Neural crest cell (in vitro differentiated cells): Measurements from ENCODE around the gene CLEC19A. TPM values are rescaled to one million over a fixed set of nuclear protein-coding genes. Genes with fewer than 3 reads are reported as not detected.
A peak's percentile ranks its signal among the peaks of the same experiment; 100 is the strongest.

Experiments used
- DNase-seq: peaks from one replicate; pipeline ENCODE4 v3.0.0; 2021; ENCODE audit warnings: low read depth, mixed read lengths, low spot score
- H3K27ac Mint-ChIP-seq: one replicate; pipeline ENCODE4 v1.8.0; 2021; ENCODE audit warnings: mild to moderate bottlenecking, mixed read lengths; ENCODE audit not compliant: unreplicated experiment
- H3K27me3 Mint-ChIP-seq: 2 replicates; pipeline ENCODE4 v1.8.0; 2021; ENCODE audit warnings: low read depth, mild to moderate bottlenecking, mixed read lengths
- H3K36me3 Mint-ChIP-seq: 2 replicates; pipeline ENCODE4 v1.8.0; 2021; ENCODE audit warnings: low read depth, mild to moderate bottlenecking, mixed read lengths
- H3K4me1 Mint-ChIP-seq: 2 replicates; pipeline ENCODE4 v1.8.0; 2021; ENCODE audit warnings: mixed read lengths
- H3K4me3 Mint-ChIP-seq: one replicate; pipeline ENCODE4 v1.8.0; 2021; ENCODE audit warnings: mild to moderate bottlenecking, mixed read lengths
- H3K9me3 Mint-ChIP-seq: 2 replicates; pipeline ENCODE4 v1.8.0; 2021; ENCODE audit warnings: mixed read lengths
- total RNA-seq: library from RNA; stranded (reverse); gene quantifications from 2 replicates; pipeline ENCODE4 v1.2.1, GENCODE V29; 2021
- TF ChIP-seq, protein P1 (sequence below): fragments of 200-600 bp; sonication (generic); conservative IDR thresholded peaks from 2 replicates; pipeline ENCODE4 v1.5.0; 2021; ENCODE audit warnings: antibody characterized with exemption, mild to moderate bottlenecking

CLEC19A gene
- total RNA-seq, 1 donor from 2014 or later, result not detected

DNA sequence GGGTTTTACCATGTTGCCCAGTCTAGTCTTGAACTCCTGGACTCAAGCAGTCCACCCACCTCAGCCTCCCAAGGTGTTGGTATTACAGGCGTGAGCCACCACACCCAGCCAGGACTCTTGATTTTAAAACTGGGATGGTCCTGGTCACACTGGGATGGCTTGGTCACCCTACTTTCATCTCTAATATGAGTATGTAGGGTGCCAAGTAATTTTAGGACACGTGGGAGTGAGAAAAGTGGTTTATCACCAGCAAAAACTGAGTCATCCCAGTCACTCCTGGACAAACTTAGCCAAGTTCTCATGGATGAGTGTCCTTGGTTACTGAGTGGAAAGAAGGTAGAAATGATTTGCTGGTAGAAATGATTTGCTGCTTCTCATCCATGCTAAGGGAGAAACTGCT, 9.9 kb downstream of the CLEC19A start:
- Mint-ChIP-seq H3K36me3 (no peaks in the 10 kb centered on the region), H3K4me3 (no peak overlapping the region), H3K4me1 (peaks cover 37% of the 10 kb centered on the region), H3K9me3 (no peaks in the 10 kb centered on the region), H3K27ac (no peak overlapping the region), H3K27me3 (peaks cover 5% of the 10 kb centered on the region)
- TF ChIP-seq, protein P1, sequence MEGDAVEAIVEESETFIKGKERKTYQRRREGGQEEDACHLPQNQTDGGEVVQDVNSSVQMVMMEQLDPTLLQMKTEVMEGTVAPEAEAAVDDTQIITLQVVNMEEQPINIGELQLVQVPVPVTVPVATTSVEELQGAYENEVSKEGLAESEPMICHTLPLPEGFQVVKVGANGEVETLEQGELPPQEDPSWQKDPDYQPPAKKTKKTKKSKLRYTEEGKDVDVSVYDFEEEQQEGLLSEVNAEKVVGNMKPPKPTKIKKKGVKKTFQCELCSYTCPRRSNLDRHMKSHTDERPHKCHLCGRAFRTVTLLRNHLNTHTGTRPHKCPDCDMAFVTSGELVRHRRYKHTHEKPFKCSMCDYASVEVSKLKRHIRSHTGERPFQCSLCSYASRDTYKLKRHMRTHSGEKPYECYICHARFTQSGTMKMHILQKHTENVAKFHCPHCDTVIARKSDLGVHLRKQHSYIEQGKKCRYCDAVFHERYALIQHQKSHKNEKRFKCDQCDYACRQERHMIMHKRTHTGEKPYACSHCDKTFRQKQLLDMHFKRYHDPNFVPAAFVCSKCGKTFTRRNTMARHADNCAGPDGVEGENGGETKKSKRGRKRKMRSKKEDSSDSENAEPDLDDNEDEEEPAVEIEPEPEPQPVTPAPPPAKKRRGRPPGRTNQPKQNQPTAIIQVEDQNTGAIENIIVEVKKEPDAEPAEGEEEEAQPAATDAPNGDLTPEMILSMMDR, result no peak
- no peak for DNase-seq

DNA sequence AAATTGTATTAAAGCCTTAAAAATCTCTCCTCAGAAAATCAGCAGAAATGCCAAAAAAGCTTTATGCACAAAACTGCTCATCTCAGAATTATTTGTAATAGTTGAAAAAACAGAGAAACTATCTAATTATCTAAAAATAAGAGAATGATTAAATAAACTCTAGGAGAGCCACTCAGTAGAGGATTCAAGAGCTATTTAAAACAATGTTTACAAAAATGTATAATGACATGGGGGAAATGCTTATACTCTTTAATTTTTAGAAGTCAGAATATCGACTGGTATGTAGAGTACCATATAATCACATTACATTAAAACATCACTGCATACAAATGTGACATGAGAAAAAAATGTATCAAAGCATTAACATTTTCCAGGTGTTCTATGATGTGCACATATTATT, 11.9 kb downstream of the CLEC19A start:
- Mint-ChIP-seq H3K4me3 (no peak overlapping the region), H3K4me1 (peaks cover 19% of the 10 kb centered on the region), H3K36me3 (no peaks in the 10 kb centered on the region), H3K27me3 (peaks cover 5% of the 10 kb centered on the region), H3K27ac (no peak overlapping the region), H3K9me3 (no peaks in the 10 kb centered on the region)
- TF ChIP-seq, protein P1, result no peak
- DNase-seq, result no peak

DNA sequence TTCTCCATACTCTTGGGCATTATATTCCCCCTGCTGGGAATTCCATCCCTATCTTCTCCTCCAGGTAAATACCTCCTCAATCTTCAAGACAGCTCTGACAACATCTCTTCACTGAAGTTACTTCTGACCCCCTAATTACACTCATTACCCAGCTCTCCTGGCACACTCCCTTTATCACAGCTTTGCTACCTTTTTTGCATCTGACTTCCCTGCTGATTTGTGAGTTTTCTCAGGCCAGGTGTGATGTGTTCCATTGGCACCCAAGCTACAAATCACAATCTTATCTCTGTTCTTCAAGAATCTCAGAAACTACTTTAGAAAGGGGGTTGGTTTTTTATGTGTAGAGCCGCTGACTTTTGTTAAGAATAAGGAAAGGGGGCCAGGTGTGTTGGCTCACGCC, 14.0 kb downstream of the CLEC19A start:
- Mint-ChIP-seq H3K4me1 (peaks cover 5% of the 10 kb centered on the region), H3K36me3 (no peaks in the 10 kb centered on the region), H3K27me3 (peaks cover 5% of the 10 kb centered on the region), H3K4me3 (no peak overlapping the region), H3K27ac (no peak overlapping the region), H3K9me3 (no peaks in the 10 kb centered on the region)
- TF ChIP-seq, protein P1, result no peak
- DNase-seq, result no peak

DNA sequence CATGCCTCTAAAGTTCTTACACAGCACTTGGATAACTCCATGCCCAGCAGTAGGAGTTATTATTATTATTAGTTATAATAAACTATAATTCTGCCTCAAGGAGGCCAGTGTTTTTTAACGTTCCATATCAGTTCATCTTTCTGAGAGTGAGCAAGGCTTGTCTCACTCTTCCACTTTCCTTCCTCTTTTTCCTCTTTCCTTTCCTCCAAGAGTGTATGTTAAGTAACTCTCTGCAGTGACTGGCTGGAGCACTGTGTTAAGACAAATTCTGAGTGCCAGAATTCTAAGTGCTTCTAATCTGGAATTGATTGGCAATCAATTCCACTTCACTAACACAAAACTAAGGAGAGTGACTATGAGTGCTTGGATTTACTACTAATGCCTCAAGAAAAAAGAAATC, 16.4 kb downstream of the CLEC19A start:
- H3K27ac Mint-ChIP-seq, result no peak overlapping the region
- H3K4me3 Mint-ChIP-seq, result no peak overlapping the region
- DNase-seq, result no peak
- TF ChIP-seq, protein P1, result no peak
- H3K36me3 Mint-ChIP-seq, result no peaks in the 10 kb centered on the region
- peaks cover 9% of the 10 kb centered on the region for H3K4me1 Mint-ChIP-seq
- no peaks in the 10 kb centered on the region for H3K27me3 Mint-ChIP-seq
- no peaks in the 10 kb centered on the region for H3K9me3 Mint-ChIP-seq

DNA sequence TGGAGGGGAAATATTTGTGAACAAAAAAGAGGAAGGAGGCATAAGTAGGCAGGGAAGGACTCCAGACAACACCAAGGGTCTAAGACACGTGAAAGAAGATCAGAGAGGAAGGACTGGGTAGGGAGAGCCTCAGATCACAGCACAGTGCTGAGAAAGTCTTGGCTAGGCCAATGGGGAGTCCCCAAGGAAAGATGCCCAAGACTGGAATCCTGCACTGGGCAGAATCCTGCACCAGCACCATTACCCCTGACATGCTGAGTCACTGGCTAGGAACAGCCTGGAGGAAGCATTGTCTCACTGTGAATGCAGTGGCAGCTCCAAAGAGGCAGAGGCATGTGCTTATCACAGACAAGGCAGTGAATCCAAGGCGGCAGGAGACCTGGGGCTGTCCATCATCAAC, 19.2 kb downstream of the CLEC19A start:
- no peak overlapping the region for H3K4me3 Mint-ChIP-seq
- no peak for DNase-seq
- H3K4me1 Mint-ChIP-seq, result peaks cover 9% of the 10 kb centered on the region
- no peaks in the 10 kb centered on the region for H3K27me3 Mint-ChIP-seq
- TF ChIP-seq, protein P1, result no peak
- H3K27ac Mint-ChIP-seq, result peak overlapping the region; percentile 0
- no peaks in the 10 kb centered on the region for H3K36me3 Mint-ChIP-seq
- H3K9me3 Mint-ChIP-seq, result no peaks in the 10 kb centered on the region

DNA sequence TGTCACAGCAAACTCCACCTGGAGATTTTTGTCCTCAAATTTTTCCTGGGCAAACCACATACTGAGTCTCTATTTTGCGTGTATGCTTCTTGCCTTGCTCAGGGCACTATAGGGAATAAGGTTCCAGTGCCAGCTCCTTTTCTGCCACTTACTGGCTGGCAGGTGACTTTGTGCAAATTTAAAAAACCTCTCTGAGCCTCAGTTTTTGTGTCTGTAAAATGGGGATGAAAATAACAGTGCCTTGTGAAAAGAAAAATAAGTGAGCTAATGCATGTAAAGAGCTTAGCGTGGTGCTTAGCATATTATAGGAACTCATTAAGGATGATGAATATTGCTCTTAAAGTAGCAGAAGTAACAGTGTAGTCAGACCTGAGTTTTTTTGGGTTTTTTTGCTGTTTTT, 19.9 kb downstream of the CLEC19A start:
- no peaks in the 10 kb centered on the region for H3K9me3 Mint-ChIP-seq
- no peak for DNase-seq
- H3K27me3 Mint-ChIP-seq, result no peaks in the 10 kb centered on the region
- no peak overlapping the region for H3K4me3 Mint-ChIP-seq
- H3K36me3 Mint-ChIP-seq, result no peaks in the 10 kb centered on the region
- TF ChIP-seq, protein P1, result no peak
- H3K27ac Mint-ChIP-seq, result no peak overlapping the region
- H3K4me1 Mint-ChIP-seq, result peaks cover 9% of the 10 kb centered on the region
